Measurements from ENCODE around the gene HSPA6. TPM values are rescaled to one million over a fixed set of nuclear protein-coding genes. Genes with fewer than 3 reads are reported as not detected.

Gene HSPA6
- total and polyA plus RNA-seq, 2 donors: 1.1 to 12.3 TPM

DNA sequence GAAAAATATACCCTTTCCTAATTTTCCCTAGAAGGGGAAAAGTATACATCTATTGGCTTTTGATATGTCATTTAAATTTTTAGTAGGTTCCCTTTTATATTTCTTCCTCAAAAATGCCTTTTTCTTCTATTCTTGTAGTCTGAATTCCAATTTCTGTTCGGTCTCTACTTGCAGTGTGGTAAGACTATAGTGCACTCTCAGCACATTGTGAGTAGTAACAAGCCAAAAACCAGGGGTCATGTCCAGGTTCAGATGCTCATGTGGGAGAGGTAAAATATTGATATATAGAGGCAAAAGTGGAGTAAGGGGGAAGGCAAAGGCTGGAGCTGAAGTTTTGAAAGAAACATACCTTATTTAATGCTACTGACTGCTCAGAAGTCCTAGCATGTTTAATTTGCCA lies 23.1 kb upstream of the HSPA6 start:
- Histone ChIP-seq H3K27ac (ENCODE audit: low read depth in 1 of 2, low read length in 1 of 2) (no peak overlapping the region), H3K27me3 (ENCODE audit: control insufficient read depth in 2 of 2, insufficient read depth in 1 of 2, low read length in 1 of 2) (peaks cover 0 to 2% of the 10 kb centered on the region in 2 donors)
- 95% methylated on average over 1 of the region's 1 CpG for WGBS

DNA sequence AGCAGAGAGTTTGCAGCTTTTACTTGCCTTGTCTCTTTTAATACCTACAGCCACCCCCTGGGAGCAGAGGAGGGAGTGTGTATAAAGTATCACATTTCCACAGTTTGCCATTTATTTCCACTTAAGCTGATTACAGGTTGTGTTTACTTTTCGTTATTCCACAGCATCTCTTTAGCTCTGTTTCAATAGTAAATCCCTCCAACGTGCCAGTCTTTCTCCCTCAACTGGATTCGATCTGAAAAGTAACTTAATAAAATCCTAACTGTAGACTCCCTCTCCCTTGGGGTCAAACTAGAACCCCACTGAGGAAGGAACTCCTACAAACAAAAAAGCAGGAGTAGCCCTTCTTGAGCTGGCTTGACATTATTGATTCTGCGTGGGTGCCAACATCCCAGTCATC lies 22.2 kb upstream of the HSPA6 start:
- DNase-seq (ENCODE audit: low read depth in 6 of 9, low spot score in 9 of 9): no peak
- no peak overlapping the region for H3K27ac ChIP-seq (ENCODE audit: low read depth in 1 of 2, low read length in 1 of 2)
- H3K27me3 ChIP-seq (ENCODE audit: control insufficient read depth in 2 of 2, insufficient read depth in 1 of 2, low read length in 1 of 2): no peaks in the 10 kb centered on the region
- no peak overlapping the region for H3K4me3 ChIP-seq (ENCODE audit: low read length in 2 of 2)
- no peaks in the 10 kb centered on the region for H3K36me3 ChIP-seq (ENCODE audit: control insufficient read depth in 2 of 2, insufficient read depth in 2 of 2, low read length in 1 of 2)
- 93% methylated on average over 4 of the region's 4 CpGs for WGBS
- peaks cover 0 to 8% of the 10 kb centered on the region in 2 donors for H3K4me1 ChIP-seq (ENCODE audit: control insufficient read depth in 2 of 2, insufficient read depth in 2 of 2, low read length in 2 of 2)
- H3K9me3 ChIP-seq (ENCODE audit: control insufficient read depth in 2 of 2, insufficient read depth in 1 of 2, low read length in 1 of 2): no peaks in the 10 kb centered on the region

More for the DNA sequence above, 23.1 kb upstream of the HSPA6 start:
- no peaks in the 10 kb centered on the region for H3K36me3 ChIP-seq (ENCODE audit: control insufficient read depth in 2 of 2, insufficient read depth in 2 of 2, low read length in 1 of 2)
- peaks cover 0 to 5% of the 10 kb centered on the region in 2 donors for H3K4me1 ChIP-seq (ENCODE audit: control insufficient read depth in 2 of 2, insufficient read depth in 2 of 2, low read length in 2 of 2)
- DNase-seq (ENCODE audit: low read depth in 6 of 9, low spot score in 9 of 9): no peak
- H3K4me3 ChIP-seq (ENCODE audit: low read length in 2 of 2): no peak overlapping the region
- no peaks in the 10 kb centered on the region for H3K9me3 ChIP-seq (ENCODE audit: control insufficient read depth in 2 of 2, insufficient read depth in 1 of 2, low read length in 1 of 2)

DNA sequence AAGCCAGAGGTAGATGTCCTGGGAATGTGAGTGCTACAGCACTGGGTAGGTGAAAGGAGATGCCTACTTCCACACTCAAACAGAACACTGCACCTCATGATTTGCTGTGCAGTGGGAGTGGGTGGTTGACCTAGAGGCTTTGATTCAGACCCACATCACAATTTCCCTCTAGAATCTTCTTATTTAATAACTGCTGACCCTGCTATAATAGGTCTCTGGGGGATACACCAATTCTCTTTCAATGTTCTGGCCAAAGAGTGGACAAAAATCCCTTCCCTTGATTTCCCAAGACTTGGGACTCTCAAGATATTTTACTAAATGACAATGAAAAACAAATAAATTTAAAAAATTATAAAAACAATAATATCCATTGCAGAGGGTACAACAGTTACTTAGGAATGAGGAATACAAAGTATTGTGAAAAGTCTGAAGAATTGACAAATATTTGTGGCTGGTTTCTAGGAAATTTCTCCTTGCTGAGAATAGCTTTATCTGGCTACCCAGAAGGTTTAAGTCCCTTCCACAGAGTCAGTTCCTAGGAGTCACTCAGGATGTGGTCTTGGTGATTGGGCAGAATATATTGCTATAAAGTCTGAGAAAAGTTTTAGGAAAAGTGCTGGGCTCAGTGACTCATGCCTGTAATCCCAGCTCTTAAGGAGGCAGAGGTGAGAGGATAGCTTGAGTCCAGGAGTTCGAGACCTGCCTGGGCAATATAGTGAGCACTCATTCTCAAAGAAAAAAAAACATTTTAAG lies 21.5 kb upstream of the HSPA6 start:
- Histone ChIP-seq H3K9me3 (ENCODE audit: control insufficient read depth in 2 of 2, insufficient read depth in 1 of 2, low read length in 1 of 2) (no peaks in the 10 kb centered on the region), H3K4me3 (ENCODE audit: low read length in 2 of 2) (no peak overlapping the region), H3K4me1 (ENCODE audit: control insufficient read depth in 2 of 2, insufficient read depth in 2 of 2, low read length in 2 of 2) (peaks cover 0 to 8% of the 10 kb centered on the region in 2 donors), H3K36me3 (ENCODE audit: control insufficient read depth in 2 of 2, insufficient read depth in 2 of 2, low read length in 1 of 2) (no peaks in the 10 kb centered on the region), H3K27me3 (ENCODE audit: control insufficient read depth in 2 of 2, insufficient read depth in 1 of 2, low read length in 1 of 2) (no peaks in the 10 kb centered on the region), H3K27ac (ENCODE audit: low read depth in 1 of 2, low read length in 1 of 2) (no peak overlapping the region)
- no peak for DNase-seq (ENCODE audit: low read depth in 6 of 9, low spot score in 9 of 9)
- 95% methylated on average over 1 of the region's 1 CpG for WGBS

DNA sequence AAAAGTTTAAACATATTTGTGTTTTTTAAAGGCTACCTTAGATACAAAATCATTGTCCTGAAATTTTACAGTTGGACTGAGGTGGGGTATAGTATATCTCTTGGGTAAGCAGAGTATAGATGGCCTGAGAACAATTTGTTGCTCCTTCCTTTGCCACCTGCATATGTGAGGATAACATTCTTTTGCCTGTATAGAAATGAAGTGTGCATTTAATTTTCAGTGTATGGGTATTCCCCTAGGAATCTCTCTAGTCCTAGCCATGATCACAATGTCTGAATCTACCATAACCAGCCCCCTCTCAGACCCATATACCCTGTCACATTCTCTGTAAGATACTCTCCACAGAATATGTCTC lies 21.0 kb upstream of the HSPA6 start:
- no peak overlapping the region for H3K27ac ChIP-seq (ENCODE audit: low read depth in 1 of 2, low read length in 1 of 2)
- no peaks in the 10 kb centered on the region for H3K36me3 ChIP-seq (ENCODE audit: control insufficient read depth in 2 of 2, insufficient read depth in 2 of 2, low read length in 1 of 2)
- no peaks in the 10 kb centered on the region for H3K9me3 ChIP-seq (ENCODE audit: control insufficient read depth in 2 of 2, insufficient read depth in 1 of 2, low read length in 1 of 2)
- peaks cover 0 to 8% of the 10 kb centered on the region in 2 donors for H3K4me1 ChIP-seq (ENCODE audit: control insufficient read depth in 2 of 2, insufficient read depth in 2 of 2, low read length in 2 of 2)
- DNase-seq (ENCODE audit: low read depth in 6 of 9, low spot score in 9 of 9): no peak
- no peak overlapping the region for H3K4me3 ChIP-seq (ENCODE audit: low read length in 2 of 2)
- no peaks in the 10 kb centered on the region for H3K27me3 ChIP-seq (ENCODE audit: control insufficient read depth in 2 of 2, insufficient read depth in 1 of 2, low read length in 1 of 2)

DNA sequence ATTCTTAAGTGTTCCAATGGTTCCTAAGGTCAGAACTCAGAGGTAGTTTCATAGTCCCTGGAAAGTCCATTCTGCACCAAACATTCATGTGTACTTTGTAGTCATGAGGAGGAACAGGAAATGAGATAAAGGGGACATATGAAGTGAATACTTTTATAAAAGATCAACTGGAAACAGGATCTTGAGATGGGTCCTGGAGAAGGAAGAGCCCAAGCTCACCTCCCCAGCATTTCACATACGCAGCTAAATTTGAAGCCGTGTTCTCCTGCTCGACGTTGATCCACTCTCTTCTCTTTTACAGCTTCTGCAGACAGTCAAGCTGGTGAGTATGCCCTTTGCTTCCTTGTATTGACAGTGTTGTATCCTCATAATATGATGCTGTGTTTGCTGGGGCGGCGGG lies 18.7 kb upstream of the HSPA6 start:
- Histone ChIP-seq H3K4me3 (ENCODE audit: low read length in 2 of 2) (no peak overlapping the region), H3K27me3 (ENCODE audit: control insufficient read depth in 2 of 2, insufficient read depth in 1 of 2, low read length in 1 of 2) (no peaks in the 10 kb centered on the region), H3K27ac (ENCODE audit: low read depth in 1 of 2, low read length in 1 of 2) (no peak overlapping the region), H3K9me3 (ENCODE audit: control insufficient read depth in 2 of 2, insufficient read depth in 1 of 2, low read length in 1 of 2) (no peaks in the 10 kb centered on the region), H3K36me3 (ENCODE audit: control insufficient read depth in 2 of 2, insufficient read depth in 2 of 2, low read length in 1 of 2) (no peaks in the 10 kb centered on the region), H3K4me1 (ENCODE audit: control insufficient read depth in 2 of 2, insufficient read depth in 2 of 2, low read length in 2 of 2) (peaks cover 0 to 8% of the 10 kb centered on the region in 2 donors)
- whole genome bisulfite sequencing: 92% methylated on average over 6 of the region's 6 CpGs
- no peak for DNase-seq (ENCODE audit: low read depth in 6 of 9, low spot score in 9 of 9)

DNA sequence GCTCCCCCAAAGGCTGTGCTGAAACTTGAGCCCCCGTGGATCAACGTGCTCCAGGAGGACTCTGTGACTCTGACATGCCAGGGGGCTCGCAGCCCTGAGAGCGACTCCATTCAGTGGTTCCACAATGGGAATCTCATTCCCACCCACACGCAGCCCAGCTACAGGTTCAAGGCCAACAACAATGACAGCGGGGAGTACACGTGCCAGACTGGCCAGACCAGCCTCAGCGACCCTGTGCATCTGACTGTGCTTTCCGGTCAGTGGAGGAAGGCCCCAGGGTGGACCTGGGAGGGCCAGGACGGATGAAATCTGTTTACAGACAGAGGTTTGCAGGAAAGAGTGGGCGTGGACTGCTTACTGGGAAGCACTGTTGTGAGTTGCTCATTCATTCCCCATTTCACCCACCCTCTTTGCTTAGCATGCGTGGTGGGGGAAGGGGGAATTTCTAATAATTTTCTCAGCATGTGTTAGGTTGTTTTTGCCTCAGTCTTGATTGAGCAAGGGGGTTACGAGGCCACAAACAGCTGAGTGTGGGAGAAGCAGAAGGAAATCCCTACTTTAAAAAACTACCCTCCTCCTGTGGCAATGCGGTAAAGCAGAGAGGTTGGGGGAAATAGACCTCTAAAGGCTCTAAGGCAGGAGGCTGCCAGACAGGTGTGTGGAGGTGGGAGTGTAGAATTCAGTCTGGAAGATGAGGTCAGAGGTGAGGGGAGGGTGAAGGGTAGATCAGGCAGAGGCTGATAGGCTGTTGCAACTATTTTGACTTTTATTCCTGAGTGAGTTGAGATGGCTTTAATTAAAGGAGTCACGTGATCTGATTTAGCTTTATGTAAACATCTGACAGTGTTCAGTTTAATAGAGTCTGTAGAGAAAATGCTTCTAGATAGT lies 17.8 kb upstream of the HSPA6 start:
- 51% methylated on average over 13 of the region's 15 CpGs for WGBS
- no peak overlapping the region for H3K27ac ChIP-seq (ENCODE audit: low read depth in 1 of 2, low read length in 1 of 2)
- peaks cover 0 to 8% of the 10 kb centered on the region in 2 donors for H3K4me1 ChIP-seq (ENCODE audit: control insufficient read depth in 2 of 2, insufficient read depth in 2 of 2, low read length in 2 of 2)
- DNase-seq (ENCODE audit: low read depth in 6 of 9, low spot score in 9 of 9): no peak
- H3K36me3 ChIP-seq (ENCODE audit: control insufficient read depth in 2 of 2, insufficient read depth in 2 of 2, low read length in 1 of 2): no peaks in the 10 kb centered on the region
- no peak overlapping the region for H3K4me3 ChIP-seq (ENCODE audit: low read length in 2 of 2)
- H3K27me3 ChIP-seq (ENCODE audit: control insufficient read depth in 2 of 2, insufficient read depth in 1 of 2, low read length in 1 of 2): no peaks in the 10 kb centered on the region
- H3K9me3 ChIP-seq (ENCODE audit: control insufficient read depth in 2 of 2, insufficient read depth in 1 of 2, low read length in 1 of 2): no peaks in the 10 kb centered on the region

DNA sequence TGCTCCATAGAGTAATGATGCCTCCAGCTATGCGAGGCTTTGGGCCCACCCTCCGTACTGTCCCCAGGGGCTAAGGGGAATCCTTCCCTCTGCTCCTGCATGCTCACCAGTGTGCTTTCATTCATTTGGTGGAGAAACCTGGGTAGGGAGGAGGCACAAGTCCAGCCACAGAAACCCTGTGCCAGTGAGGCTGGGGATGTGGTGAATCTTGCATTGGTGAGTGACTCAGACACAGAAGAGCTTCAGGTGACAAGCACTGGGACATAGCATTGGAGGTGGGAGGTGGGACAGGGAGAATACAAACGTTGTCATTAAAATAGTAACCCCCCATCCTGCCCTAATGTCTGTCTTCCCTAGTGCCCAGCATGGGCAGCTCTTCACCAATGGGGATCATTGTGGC lies 13.9 kb upstream of the HSPA6 start:
- Histone ChIP-seq H3K4me3 (ENCODE audit: low read length in 2 of 2) (no peak overlapping the region), H3K9me3 (ENCODE audit: control insufficient read depth in 2 of 2, insufficient read depth in 1 of 2, low read length in 1 of 2) (no peaks in the 10 kb centered on the region), H3K36me3 (ENCODE audit: control insufficient read depth in 2 of 2, insufficient read depth in 2 of 2, low read length in 1 of 2) (no peaks in the 10 kb centered on the region), H3K27me3 (ENCODE audit: control insufficient read depth in 2 of 2, insufficient read depth in 1 of 2, low read length in 1 of 2) (no peaks in the 10 kb centered on the region), H3K4me1 (ENCODE audit: control insufficient read depth in 2 of 2, insufficient read depth in 2 of 2, low read length in 2 of 2) (peaks cover 0 to 8% of the 10 kb centered on the region in 2 donors), H3K27ac (ENCODE audit: low read depth in 1 of 2, low read length in 1 of 2) (no peak overlapping the region)
- DNase-seq (ENCODE audit: low read depth in 6 of 9, low spot score in 9 of 9): no peak
- WGBS: 93% methylated on average over 3 of the region's 3 CpGs

DNA sequence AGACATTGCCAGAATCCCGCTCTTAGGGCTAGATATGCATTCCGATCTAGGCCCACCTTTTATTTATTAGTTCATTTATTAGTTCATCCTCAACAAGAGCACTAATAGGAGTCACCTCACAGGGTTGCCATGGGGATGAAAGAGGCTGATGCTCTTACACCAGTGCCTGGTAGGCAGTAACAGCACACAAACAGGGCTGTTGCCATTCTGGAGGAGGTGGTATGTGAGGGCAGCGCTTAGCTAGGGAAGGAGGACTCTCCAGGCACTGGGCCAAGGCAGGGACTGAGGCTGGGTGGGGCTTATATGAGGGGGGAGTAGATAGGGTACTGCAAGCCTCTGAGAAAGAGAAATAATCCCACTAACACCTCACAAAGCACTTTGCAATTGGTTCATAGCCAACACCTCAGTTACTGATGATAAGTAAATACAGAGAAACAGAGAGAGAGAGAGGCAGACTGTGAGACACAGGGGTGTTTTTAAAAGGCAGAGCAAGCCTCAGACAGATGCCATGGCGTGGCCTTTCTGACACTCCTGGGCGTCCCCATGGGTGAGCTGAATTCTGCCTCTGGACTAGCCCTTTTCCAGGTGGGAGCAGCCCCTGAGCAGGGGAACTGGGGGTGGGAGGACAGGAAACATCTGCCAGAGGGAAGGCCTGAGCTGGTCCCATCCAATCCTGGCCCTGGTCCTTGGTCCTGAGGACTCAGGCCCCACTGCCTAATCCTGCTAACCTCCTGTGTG lies 13.2 kb upstream of the HSPA6 start:
- 94% methylated on average over 5 of the region's 5 CpGs for WGBS
- no peaks in the 10 kb centered on the region for H3K27me3 ChIP-seq (ENCODE audit: control insufficient read depth in 2 of 2, insufficient read depth in 1 of 2, low read length in 1 of 2)
- no peak overlapping the region for H3K27ac ChIP-seq (ENCODE audit: low read depth in 1 of 2, low read length in 1 of 2)

DNA sequence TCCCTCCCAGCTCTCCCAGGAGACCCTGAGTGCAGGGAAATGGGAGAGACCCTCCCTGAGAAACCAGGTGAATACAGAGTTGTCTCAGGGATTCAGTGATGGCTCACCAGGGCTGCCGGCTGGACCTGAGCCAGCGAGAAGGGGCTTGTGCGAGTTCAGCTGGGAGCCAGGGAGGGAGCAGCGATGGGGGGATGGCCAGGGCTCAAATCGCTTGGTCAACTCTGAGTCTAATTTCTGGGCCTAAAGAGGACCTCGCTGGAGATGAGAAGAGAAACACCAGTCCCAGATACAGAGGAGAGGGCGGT lies 12.6 kb upstream of the HSPA6 start:
- Histone ChIP-seq H3K4me1 (ENCODE audit: control insufficient read depth in 2 of 2, insufficient read depth in 2 of 2, low read length in 2 of 2) (peaks cover 0 to 1% of the 10 kb centered on the region in 2 donors), H3K27me3 (ENCODE audit: control insufficient read depth in 2 of 2, insufficient read depth in 1 of 2, low read length in 1 of 2) (no peaks in the 10 kb centered on the region), H3K9me3 (ENCODE audit: control insufficient read depth in 2 of 2, insufficient read depth in 1 of 2, low read length in 1 of 2) (no peaks in the 10 kb centered on the region), H3K4me3 (ENCODE audit: low read length in 2 of 2) (no peak overlapping the region), H3K36me3 (ENCODE audit: control insufficient read depth in 2 of 2, insufficient read depth in 2 of 2, low read length in 1 of 2) (no peaks in the 10 kb centered on the region), H3K27ac (ENCODE audit: low read depth in 1 of 2, low read length in 1 of 2) (no peak overlapping the region)
- WGBS: 96% methylated on average over 7 of the region's 7 CpGs
- DNase-seq (ENCODE audit: low read depth in 6 of 9, low spot score in 9 of 9): no peak

More for the DNA sequence above, 13.2 kb upstream of the HSPA6 start:
- Histone ChIP-seq H3K4me1 (ENCODE audit: control insufficient read depth in 2 of 2, insufficient read depth in 2 of 2, low read length in 2 of 2) (peaks cover 0 to 3% of the 10 kb centered on the region in 2 donors), H3K4me3 (ENCODE audit: low read length in 2 of 2) (no peak overlapping the region), H3K9me3 (ENCODE audit: control insufficient read depth in 2 of 2, insufficient read depth in 1 of 2, low read length in 1 of 2) (no peaks in the 10 kb centered on the region), H3K36me3 (ENCODE audit: control insufficient read depth in 2 of 2, insufficient read depth in 2 of 2, low read length in 1 of 2) (no peaks in the 10 kb centered on the region)
- DNase-seq (ENCODE audit: low read depth in 6 of 9, low spot score in 9 of 9): no peak

Data from thymus (tissue), 11 donors.